Measurements from ENCODE around the gene ZNF548.

DNA sequence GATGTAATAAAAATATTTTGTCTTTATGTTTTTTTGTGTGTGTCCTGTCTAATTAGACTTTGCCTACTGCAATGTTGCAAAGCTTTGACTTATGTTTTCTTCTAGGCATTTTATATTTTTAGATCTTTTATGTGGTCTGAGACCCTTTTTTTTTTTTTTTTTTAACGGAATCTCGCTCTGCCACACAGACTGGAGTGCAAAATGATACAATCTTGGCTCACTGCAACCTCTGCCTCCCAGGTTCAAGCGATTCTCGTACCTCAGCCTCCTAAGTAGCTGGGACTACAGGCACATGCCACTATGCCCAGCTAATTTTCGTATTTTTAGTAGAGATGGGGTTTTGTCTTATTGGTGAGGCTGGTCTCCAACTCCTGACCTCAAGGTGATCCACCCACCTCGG, 47.1 kb upstream of the ZNF548 start:
- TF ChIP-seq CTCF (conservative IDR thresholded peaks at IDR 0.05) (no peak), EZH2 (IDR thresholded peaks at IDR 0.05; ENCODE audit: low read depth) (no peak)

Measured in PC-9 (cell line).